GM23338 (cell line): Measurements from ENCODE around the gene GRK5. TPM values are rescaled to one million over a fixed set of nuclear protein-coding genes. Genes with fewer than 3 reads are reported as not detected.

Experiments used
- ATAC-seq: fragments of 200-7000 bp; cut with Tn5 transposase; 3 replicates; pipeline ENCODE4 v1.9.1; 2020
- DNase-seq: peaks from one replicate; pipeline ENCODE4 v3.0.0-alpha.2; 2015; ENCODE audit warnings: low spot score
- H2AFZ ChIP-seq: fragments of 200-600 bp; sonication (generic); 2 replicates; pipeline ENCODE4 v1.8.0; 2016; ENCODE audit warnings: antibody characterized with exemption, mild to moderate bottlenecking, moderate library complexity
- H3F3A ChIP-seq: fragments of 200-600 bp; sonication (generic); replicated peaks from 2 replicates; pipeline ENCODE4 v1.8.0; 2017; ENCODE audit warnings: antibody characterized with exemption, mixed run types, low read depth
- H3K27ac ChIP-seq: fragments of 200-600 bp; sonication (generic); 2 replicates; pipeline ENCODE4 v1.6.1; 2016; ENCODE audit warnings: low read depth
- H3K27me3 ChIP-seq: fragments of 200-600 bp; sonication (generic); 2 replicates; pipeline ENCODE4 v1.8.0; 2016; ENCODE audit warnings: mild to moderate bottlenecking, mixed run types, moderate library complexity; ENCODE audit not compliant: insufficient read depth
- H3K36me3 ChIP-seq: fragments of 200-600 bp; sonication (generic); 2 replicates; pipeline ENCODE4 v1.8.0; 2016; ENCODE audit warnings: mild to moderate bottlenecking; ENCODE audit not compliant: insufficient read depth
- H3K4me1 ChIP-seq: fragments of 200-600 bp; sonication (generic); 2 replicates; pipeline ENCODE4 v1.8.0; 2016; ENCODE audit warnings: mild to moderate bottlenecking, moderate library complexity; ENCODE audit not compliant: insufficient read depth
- H3K4me2 ChIP-seq: fragments of 200-600 bp; sonication (generic); 2 replicates; pipeline ENCODE4 v1.7.1; 2017; ENCODE audit warnings: mixed run types
- H3K4me3 ChIP-seq: fragments of 200-600 bp; sonication (generic); 2 replicates; pipeline ENCODE4 v1.6.1; 2016; ENCODE audit warnings: mixed run types
- H3K79me2 ChIP-seq: fragments of 200-600 bp; sonication (generic); replicated peaks from 2 replicates; pipeline ENCODE4 v1.8.0; 2017; ENCODE audit warnings: mild to moderate bottlenecking; ENCODE audit not compliant: insufficient read depth
- H3K9me2 ChIP-seq: fragments of 200-600 bp; sonication (generic); 2 replicates; pipeline ENCODE4 v1.8.0; 2017; ENCODE audit not compliant: insufficient read depth
- H4K20me1 ChIP-seq: fragments of 200-600 bp; sonication (generic); replicated peaks from 2 replicates; pipeline ENCODE4 v1.8.0; 2017; ENCODE audit warnings: mild to moderate bottlenecking; ENCODE audit not compliant: insufficient read depth
- H3K27ac Mint-ChIP-seq: 2 replicates; pipeline ENCODE4 v1.8.0; 2020; ENCODE audit warnings: inconsistent platforms, mild to moderate bottlenecking, moderate library complexity, mixed read lengths
- H3K27me3 Mint-ChIP-seq: 3 replicates; pipeline ENCODE4 v1.8.0; 2022; ENCODE audit warnings: low read depth, mild to moderate bottlenecking, moderate library complexity, mixed read lengths, inconsistent platforms; ENCODE audit not compliant: insufficient read depth, poor library complexity
- H3K36me3 Mint-ChIP-seq: 3 replicates; pipeline ENCODE4 v1.8.0; 2021; ENCODE audit warnings: low read depth, mild to moderate bottlenecking, inconsistent platforms, moderate library complexity, mixed read lengths
- H3K4me1 Mint-ChIP-seq: 3 replicates; pipeline ENCODE4 v1.8.0; 2020; ENCODE audit warnings: mild to moderate bottlenecking, inconsistent platforms, mixed read lengths
- H3K4me3 Mint-ChIP-seq: 3 replicates; pipeline ENCODE4 v1.8.0; 2021; ENCODE audit warnings: moderate library complexity, mild to moderate bottlenecking, inconsistent platforms, mixed read lengths
- H3K9me3 Mint-ChIP-seq: 3 replicates; pipeline ENCODE4 v1.8.0; 2020; ENCODE audit warnings: moderate library complexity, mild to moderate bottlenecking, inconsistent platforms, mixed read lengths
- CREB1 ChIP-seq: fragments of 250-450 bp; sonication (Bioruptor Pico); IDR thresholded peaks from 2 replicates; pipeline ENCODE4 v1.5.0; 2020; ENCODE audit warnings: low read depth, mild to moderate bottlenecking, moderate library complexity
- CTCF ChIP-seq, 2 experiments: fragments of 200-600 bp in 1 of 2; sonication (generic) in 1 of 2; conservative IDR thresholded peaks; 2 replicates each; pipeline versions ENCODE4 v1.5.1 to v1.6.1; 2016 to 2017; ENCODE audit warnings: antibody characterized with exemption in 2 of 2, low read depth in 2 of 2, mild to moderate bottlenecking in 2 of 2, moderate library complexity in 1 of 2
- ETS1 ChIP-seq: IDR thresholded peaks from 2 replicates; pipeline ENCODE4 v1.6.1; 2016; ENCODE audit warnings: antibody characterized with exemption
- EZH2 ChIP-seq: fragments of 200-600 bp; sonication (generic); IDR thresholded peaks from one replicate; pipeline ENCODE4 v1.8.0; 2017; ENCODE audit warnings: antibody characterized with exemption, mild to moderate bottlenecking, low read depth; ENCODE audit not compliant: unreplicated experiment
- EZH2phosphoT487 ChIP-seq: fragments of 200-600 bp; sonication (generic); IDR thresholded peaks from one replicate; pipeline ENCODE4 v1.8.1; 2018; ENCODE audit warnings: antibody characterized with exemption; ENCODE audit not compliant: unreplicated experiment
- JUNB ChIP-seq: IDR thresholded peaks from one replicate; pipeline ENCODE4 v1.6.1; 2016; ENCODE audit warnings: antibody characterized with exemption; ENCODE audit not compliant: unreplicated experiment
- NANOG ChIP-seq: IDR thresholded peaks from 2 replicates; pipeline ENCODE4 v1.6.1; 2016; ENCODE audit warnings: antibody characterized with exemption, borderline replicate concordance
- POLR2AphosphoS5 ChIP-seq: IDR thresholded peaks from 2 replicates; pipeline ENCODE4 v1.6.1; 2016; ENCODE audit warnings: antibody characterized with exemption, low read depth
- REST ChIP-seq: IDR thresholded peaks from one replicate; pipeline ENCODE4 v1.6.1; 2018; ENCODE audit warnings: antibody characterized with exemption; ENCODE audit not compliant: unreplicated experiment
- STAT1 ChIP-seq: IDR thresholded peaks from one replicate; pipeline ENCODE4 v1.6.1; 2016; ENCODE audit warnings: antibody characterized with exemption; ENCODE audit not compliant: unreplicated experiment
- ZNF114 ChIP-seq: fragments of 250-450 bp; sonication (Bioruptor Pico); IDR thresholded peaks from 2 replicates; pipeline ENCODE4 v1.5.0; 2020; ENCODE audit warnings: mild to moderate bottlenecking, moderate library complexity
- ZNF331 ChIP-seq: fragments of 250-450 bp; sonication (Bioruptor Pico); IDR thresholded peaks from 2 replicates; pipeline ENCODE4 v1.5.0; 2020; ENCODE audit warnings: low read depth, mild to moderate bottlenecking, moderate library complexity
- ZNF462 ChIP-seq: fragments of 250-450 bp; sonication (Bioruptor Pico); IDR thresholded peaks from 2 replicates; pipeline ENCODE4 v1.5.0; 2020; ENCODE audit warnings: mild to moderate bottlenecking, moderate library complexity
- polyA plus RNA-seq: library from polyadenylated mRNA; unstranded; fragments of >200 nt; fragmentation: Nextera tagmentation; extraction: Ambion mirVana; gene quantifications from 2 replicates; pipeline ENCODE4 v1.2.1, GENCODE V29; 2016
- total RNA-seq: library from RNA; depleted of rRNA; stranded (reverse); fragments of >200 nt; shearing (Covaris generic); gene quantifications from 2 replicates; pipeline ENCODE4 v1.2.3, GENCODE V29; 2014

GRK5 gene
- total and polyA plus RNA-seq, 2 experiments from 2014 or later, result 0.53 to 2.0 TPM

GRCh38 chr10:119248184-119248583 lies 40.8 kb downstream of the GRK5 start:
- Histone ChIP-seq H2AFZ (no peak overlapping the region), H3K4me1 (peaks cover 7% of the 10 kb centered on the region), H4K20me1 (no peaks in the 10 kb centered on the region; the same call in 1 of the 2 replicates), H3K9me2 (no peaks in the 10 kb centered on the region), H3K36me3 (no peaks in the 10 kb centered on the region), H3K27me3 (peaks cover 4% of the 10 kb centered on the region; the same call in 1 of the 2 replicates), H3K4me2 (no peak overlapping the region), H3K4me3 (no peak overlapping the region), H3F3A (peaks cover 4% of the 10 kb centered on the region; the same call in 1 of the 2 replicates), H3K79me2 (no peaks in the 10 kb centered on the region), H3K27ac (no peak overlapping the region)
- Mint-ChIP-seq H3K36me3 (no peaks in the 10 kb centered on the region), H3K27ac (no peak overlapping the region), H3K9me3 (no peaks in the 10 kb centered on the region), H3K27me3 (peaks cover 11% of the 10 kb centered on the region), H3K4me1 (peaks cover 24% of the 10 kb centered on the region), H3K4me3 (no peak overlapping the region)
- DNase-seq (no peak), ATAC-seq (no peak)
- TF ChIP-seq EZH2phosphoT487 (no peak), JUNB (no peak), ZNF462 (CRISPR knock-in tag) (no peak), REST (no peak), ZNF114 (CRISPR knock-in tag) (no peak), ZNF331 (CRISPR knock-in tag) (no peak), STAT1 (no peak), NANOG (no peak), CTCF (conservative IDR thresholded peaks at IDR 0.05; ENCODE audit: low read depth in 2 of 2) (no peak), EZH2 (no peak), ETS1 (no peak), CREB1 (CRISPR knock-in tag) (no peak), POLR2AphosphoS5 (no peak)
